Ovary (tissue), 9 donors: ENCODE results near the gene EEF1G. TPM values are rescaled to one million over a fixed set of nuclear protein-coding genes. Genes with fewer than 3 reads are reported as not detected.

ENCODE experiments used
- DNase-seq, 5 donors: peaks; one replicate each; pipeline ENCODE4 v3.0.0-alpha.2; 2019 to 2020
- H3K27ac ChIP-seq, 2 donors: fragments of 200-600 bp; one replicate each; pipeline versions ENCODE4 v1.5.1 to v1.8.0; 2019 to 2022
- H3K27me3 ChIP-seq: fragments of 200-600 bp; one replicate; pipeline ENCODE4 v1.8.0; 2022
- H3K36me3 ChIP-seq: fragments of 200-600 bp; sonication (generic); one replicate; pipeline ENCODE4 v1.5.1; 2019
- H3K4me1 ChIP-seq: one replicate; pipeline ENCODE4 v1.8.1; 2013; ENCODE audit warnings: mild to moderate bottlenecking, moderate library complexity; ENCODE audit not compliant: insufficient read depth
- H3K4me3 ChIP-seq: fragments of 200-600 bp; sonication (generic); one replicate; pipeline ENCODE4 v1.5.1; 2017
- H3K9me3 ChIP-seq, 2 donors: fragments of 200-600 bp in 1 of 2; sonication (generic) in 1 of 2; one replicate each; pipeline versions ENCODE4 v1.5.1 to v1.8.1; 2013 to 2019; ENCODE audit warnings: mild to moderate bottlenecking in 1 of 2, moderate library complexity in 1 of 2
- EP300 ChIP-seq: sonication (generic); formaldehyde crosslinking; IDR thresholded peaks from one replicate; pipeline ENCODE4 v1.6.1; 2017; ENCODE audit warnings: antibody characterized with exemption
- POLR2A ChIP-seq: fragments of 450-650 bp; IDR thresholded peaks from one replicate; pipeline ENCODE4 v1.6.1; 2017; ENCODE audit warnings: antibody characterized with exemption, mild to moderate bottlenecking, moderate library complexity
- WGBS, 3 donors: extraction: QIAGEN DNeasy Blood & Tissue Kit in 1 of 3; methylation state at CpG; one replicate each; pipeline versions ENCODE4 v1.1.5 to v1.1.7; 2013 to 2017; 5-methylcytosine and 5-hydroxymethylcytosine counted together
- intact Hi-C, 4 donors: fragments of 100-400 bp; cut with DNase I; formaldehyde crosslinking; loops; one replicate each; pipeline versions ENCODE4 v1.11.0 to v1.15.1; 2022 to 2023
- polyA plus RNA-seq, 2 donors: library from polyadenylated mRNA; stranded (reverse); fragments of 200-250 nt in 1 of 2; fragments of 350-450 nt in 1 of 2; fragmentation: Illumina TruSeq in 1 of 2; extraction: RNeasy Lipid Tissue Mini Kit (QIAGEN cat#74804) in 1 of 2; gene quantifications; one replicate each; pipeline ENCODE4 v1.2.3, GENCODE V29; 2013 to 2014
- total RNA-seq, 7 donors: library from RNA; depleted of rRNA in 2 of 7; stranded (reverse); fragments of >200 nt in 2 of 7; fragmentation: NEBNext Ultra II Directional in 3 of 7; extraction: Animal tissue kit (Norgen Biotek cat#: 25700) in 3 of 7; gene quantifications; one replicate each; pipeline versions ENCODE4 v1.1.0 to v1.2.4, GENCODE V29; 2016 to 2023
- TF ChIP-seq, protein P1 (sequence below), 3 donors: fragments of 450-650 bp in 2 of 3; fragments of 200-600 bp in 1 of 3; IDR thresholded peaks; one replicate each; pipeline versions ENCODE4 v1.5.1 to v1.8.0; 2016 to 2022; ENCODE audit warnings: antibody characterized with exemption in 3 of 3, mild to moderate bottlenecking in 1 of 3
- donor health status: DM: no; HTN: no; CAD: no; lungs with moderate emphysema.
- donor health status: DM: no; HTN: no; CAD: no.
- donor health status: Bipolar disorder and iron deficiency.
- donor health status: DM: yes; HTN: yes; CAD: no.
- donor health status: DM: no; HTN: no; CAD: no.
- donor health status: DM: yes; HTN: yes; CAD: no.

The EEF1G gene
- total and polyA plus RNA-seq, 9 donors, result 2,147 to 3,023 (median 2,476) TPM

DNA sequence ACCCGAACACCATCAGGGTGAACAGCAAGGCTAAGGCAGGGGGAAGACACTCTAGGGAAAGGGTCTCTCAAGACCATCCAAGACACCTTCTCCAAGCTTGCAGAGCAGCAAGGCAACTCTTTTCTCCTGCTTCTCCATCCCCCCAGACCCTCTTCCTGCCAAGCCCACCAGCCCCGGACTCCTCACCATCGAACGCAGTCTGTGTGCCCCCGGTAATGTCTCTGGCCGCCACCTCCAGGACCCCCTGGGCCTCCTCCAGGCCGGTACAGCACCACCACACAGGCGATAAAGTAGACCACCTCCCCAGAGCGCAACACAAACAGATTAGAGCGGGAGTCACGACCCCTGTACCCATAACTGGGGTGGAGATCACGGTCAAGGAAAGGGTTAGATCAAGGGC lies 35.1 kb upstream of the EEF1G start:
- no peaks in the 10 kb centered on the region for H3K9me3 ChIP-seq
- H3K4me1 ChIP-seq, result peaks cover 11% of the 10 kb centered on the region
- no peak for TF ChIP-seq POLR2A
- TF ChIP-seq EP300, result no peak
- TF ChIP-seq, protein P1, sequence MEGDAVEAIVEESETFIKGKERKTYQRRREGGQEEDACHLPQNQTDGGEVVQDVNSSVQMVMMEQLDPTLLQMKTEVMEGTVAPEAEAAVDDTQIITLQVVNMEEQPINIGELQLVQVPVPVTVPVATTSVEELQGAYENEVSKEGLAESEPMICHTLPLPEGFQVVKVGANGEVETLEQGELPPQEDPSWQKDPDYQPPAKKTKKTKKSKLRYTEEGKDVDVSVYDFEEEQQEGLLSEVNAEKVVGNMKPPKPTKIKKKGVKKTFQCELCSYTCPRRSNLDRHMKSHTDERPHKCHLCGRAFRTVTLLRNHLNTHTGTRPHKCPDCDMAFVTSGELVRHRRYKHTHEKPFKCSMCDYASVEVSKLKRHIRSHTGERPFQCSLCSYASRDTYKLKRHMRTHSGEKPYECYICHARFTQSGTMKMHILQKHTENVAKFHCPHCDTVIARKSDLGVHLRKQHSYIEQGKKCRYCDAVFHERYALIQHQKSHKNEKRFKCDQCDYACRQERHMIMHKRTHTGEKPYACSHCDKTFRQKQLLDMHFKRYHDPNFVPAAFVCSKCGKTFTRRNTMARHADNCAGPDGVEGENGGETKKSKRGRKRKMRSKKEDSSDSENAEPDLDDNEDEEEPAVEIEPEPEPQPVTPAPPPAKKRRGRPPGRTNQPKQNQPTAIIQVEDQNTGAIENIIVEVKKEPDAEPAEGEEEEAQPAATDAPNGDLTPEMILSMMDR (IDR thresholded peaks at IDR 0.05), result no peak
- no peak overlapping the region for H3K27ac ChIP-seq
- intact Hi-C loops, result no loop called here
- H3K4me3 ChIP-seq, result no peak overlapping the region
- 85 to 90% (median 86%) methylated on average over 12 of the region's 12 CpGs for WGBS, 3 donors
- H3K27me3 ChIP-seq, result no peaks in the 10 kb centered on the region
- H3K36me3 ChIP-seq, result no peaks in the 10 kb centered on the region
- DNase-seq, result no peak

DNA sequence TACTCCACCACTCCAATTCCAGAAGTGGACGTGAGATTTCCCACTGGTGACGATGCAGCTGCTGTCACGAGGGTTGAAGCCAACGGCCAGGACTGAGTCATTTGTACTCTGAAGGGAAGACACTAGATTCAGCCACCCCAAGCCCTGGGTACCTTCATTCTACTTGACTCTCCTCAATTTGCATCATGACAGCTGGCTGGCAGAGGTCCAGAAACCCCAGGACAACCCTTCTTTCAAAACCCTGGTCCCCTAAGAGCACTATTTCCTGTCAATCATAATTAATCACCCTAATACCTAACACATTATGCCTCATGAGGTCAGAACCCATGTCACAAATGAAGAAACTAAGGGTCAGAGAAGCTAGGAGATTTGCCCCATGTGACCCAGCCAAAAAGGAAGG lies 34.0 kb upstream of the EEF1G start:
- Histone ChIP-seq H3K27ac (no peak overlapping the region), H3K9me3 (no peaks in the 10 kb centered on the region), H3K27me3 (no peaks in the 10 kb centered on the region), H3K36me3 (no peaks in the 10 kb centered on the region), H3K4me1 (peaks cover 12% of the 10 kb centered on the region), H3K4me3 (no peak overlapping the region)
- intact Hi-C loops, result no loop called here
- no peak for TF ChIP-seq EP300
- DNase-seq, result no peak
- WGBS, 3 donors, result 80 to 88% (median 83%) methylated on average over 4 of the region's 4 CpGs

DNA sequence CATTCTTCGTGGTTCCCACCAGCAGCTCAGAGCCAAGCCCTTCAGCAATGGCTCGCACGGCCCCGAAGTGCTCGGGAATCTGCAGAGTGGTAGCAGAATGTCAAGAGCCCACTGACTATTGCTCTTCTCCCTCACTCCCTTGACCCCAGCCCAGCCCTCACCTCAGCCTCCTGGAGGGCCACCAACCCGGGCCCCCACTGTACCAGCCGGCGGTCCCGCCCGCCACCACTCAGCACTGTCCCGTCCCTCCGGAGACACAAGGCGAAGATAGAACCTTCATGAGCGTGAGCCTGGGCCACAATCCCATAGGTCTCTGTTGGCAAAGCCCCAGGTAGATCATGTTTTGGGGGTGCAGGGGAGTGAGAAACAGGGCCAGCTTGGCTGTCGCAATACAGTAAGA lies 32.2 kb upstream of the EEF1G start:
- WGBS, 3 donors, result 85 to 91% (median 91%) methylated on average over 15 of the region's 15 CpGs
- no peak overlapping the region for H3K4me3 ChIP-seq
- no peaks in the 10 kb centered on the region for H3K27me3 ChIP-seq
- no peaks in the 10 kb centered on the region for H3K9me3 ChIP-seq
- no peak for TF ChIP-seq POLR2A
- TF ChIP-seq, protein P1 (IDR thresholded peaks at IDR 0.05), result no peak
- no peak for TF ChIP-seq EP300
- intact Hi-C loops, result no loop called here
- no peaks in the 10 kb centered on the region for H3K36me3 ChIP-seq
- no peak for DNase-seq
- H3K4me1 ChIP-seq, result peaks cover 6% of the 10 kb centered on the region
- H3K27ac ChIP-seq, result no peak overlapping the region

DNA sequence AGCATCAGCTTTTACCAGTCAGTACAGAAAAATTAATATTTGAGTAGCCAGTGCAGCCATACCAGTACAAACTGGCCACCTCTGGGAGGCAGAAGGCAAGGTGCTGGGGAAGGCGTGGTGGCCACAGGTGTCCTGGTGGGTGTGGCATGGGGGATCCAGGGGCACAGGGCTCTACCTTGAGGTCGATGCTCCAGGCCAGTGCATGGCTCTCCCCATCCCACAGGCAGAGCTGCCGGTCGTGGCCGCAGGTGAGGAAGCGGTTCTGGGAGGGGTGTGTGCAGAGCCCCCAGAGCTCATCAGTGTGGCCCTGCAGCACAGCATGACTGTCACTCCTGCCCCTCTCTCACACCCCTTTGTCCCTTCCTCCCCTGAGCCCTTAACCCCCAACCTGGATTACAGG lies 31.8 kb upstream of the EEF1G start:
- intact Hi-C loops, result no loop called here
- Histone ChIP-seq H3K9me3 (no peaks in the 10 kb centered on the region), H3K4me1 (peaks cover 4% of the 10 kb centered on the region), H3K27me3 (no peaks in the 10 kb centered on the region), H3K36me3 (no peaks in the 10 kb centered on the region), H3K4me3 (no peak overlapping the region), H3K27ac (no peak overlapping the region)
- TF ChIP-seq EP300 (no peak), POLR2A (no peak)
- TF ChIP-seq, protein P1 (IDR thresholded peaks at IDR 0.05), result no peak
- 82 to 87% (median 85%) methylated on average over 6 of the region's 6 CpGs for WGBS, 3 donors
- no peak for DNase-seq

DNA sequence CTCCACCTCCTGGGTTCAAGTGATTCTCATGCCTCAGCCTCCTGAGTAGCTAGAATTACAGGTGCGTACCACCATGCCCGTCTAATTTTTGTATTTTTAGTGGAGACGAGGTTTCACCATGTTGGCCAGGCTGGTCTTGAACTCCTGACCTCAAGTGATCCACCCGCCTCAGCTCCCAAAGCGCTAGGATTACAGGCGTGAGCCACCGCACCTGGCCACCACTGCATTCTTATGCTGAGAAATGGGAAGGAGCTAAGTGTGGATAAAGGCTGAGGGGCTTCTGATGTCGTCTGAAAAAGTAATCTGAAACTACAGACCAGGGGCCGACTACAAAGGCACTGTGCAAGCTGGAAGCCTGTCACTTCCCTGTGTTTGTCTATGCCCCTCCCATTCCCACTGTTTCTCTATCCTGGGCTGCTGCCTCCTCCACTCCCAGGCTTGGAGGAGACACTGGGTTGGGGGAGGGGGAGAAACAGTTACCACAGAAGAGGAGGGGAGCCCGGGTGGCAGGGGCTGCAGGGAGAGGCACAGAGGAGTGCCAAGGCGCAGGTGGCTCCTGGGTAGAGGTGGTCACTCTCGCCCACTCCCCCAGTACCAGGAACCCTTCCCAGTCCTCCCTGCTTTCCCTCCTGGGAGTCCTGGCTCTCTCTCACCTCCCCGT lies 30.9 kb upstream of the EEF1G start:
- Histone ChIP-seq H3K4me1 (peaks cover 7% of the 10 kb centered on the region), H3K36me3 (no peaks in the 10 kb centered on the region)

More for the DNA sequence above, 30.9 kb upstream of the EEF1G start:
- Histone ChIP-seq H3K27ac (no peak overlapping the region), H3K27me3 (no peaks in the 10 kb centered on the region), H3K9me3 (no peaks in the 10 kb centered on the region), H3K4me3 (no peak overlapping the region)
- peak in 1 of 5 donors; percentile 21 for DNase-seq
- TF ChIP-seq, protein P1 (IDR thresholded peaks at IDR 0.05), result no peak
- TF ChIP-seq EP300 (no peak), POLR2A (no peak)
- intact Hi-C loops, result no loop called here
- 61 to 73% (median 72%) methylated on average over 13 of the region's 13 CpGs for WGBS, 3 donors
